ENCODE measurements around the gene CHAC2. TPM values are rescaled to one million over a fixed set of nuclear protein-coding genes. Genes with fewer than 3 reads are reported as not detected.

Gene CHAC2
- total RNA-seq, 1 experiment from 2014 or later, result 9.6 TPM

GRCh38 chr2:53811601-53812000 lies 44.0 kb downstream of the CHAC2 start (continued):
- TF ChIP-seq E2F4 (CRISPR knock-in tag; IDR thresholded peaks at IDR 0.05; ENCODE audit: borderline replicate concordance, low read depth) (no peak), RELA (CRISPR knock-in tag; IDR thresholded peaks at IDR 0.05; ENCODE audit: borderline replicate concordance) (no peak), MLX (CRISPR knock-in tag; IDR thresholded peaks at IDR 0.05) (no peak), ZNF416 (CRISPR knock-in tag; IDR thresholded peaks at IDR 0.05) (no peak), ZNF671 (CRISPR knock-in tag; IDR thresholded peaks at IDR 0.05) (no peak)

- ATAC-seq (no peak), DNase-seq (ENCODE audit: low spot score) (no peak)
- POLR2A ChIA-PET, result no interaction called here
- H3K4me1 Mint-ChIP-seq, result no peaks in the 10 kb centered on the region
- TF ChIP-seq PRDM15 (CRISPR knock-in tag; IDR thresholded peaks at IDR 0.05) (no peak), HMGA2 (CRISPR knock-in tag; IDR thresholded peaks at IDR 0.05) (no peak), GABPB1 (CRISPR knock-in tag; IDR thresholded peaks at IDR 0.05) (no peak), NR3C1 (CRISPR knock-in tag; conservative IDR thresholded peaks at IDR 0.05; ENCODE audit: low read depth) (no peak), NFYB (CRISPR knock-in tag; conservative IDR thresholded peaks at IDR 0.05; ENCODE audit: low read depth) (no peak), CDX4 (CRISPR knock-in tag; IDR thresholded peaks at IDR 0.05; ENCODE audit: borderline replicate concordance) (no peak), ATF2 (CRISPR knock-in tag; IDR thresholded peaks at IDR 0.05; ENCODE audit: borderline replicate concordance, low read depth) (no peak), EMX1 (CRISPR knock-in tag; IDR thresholded peaks at IDR 0.05) (no peak), PREB (CRISPR knock-in tag; IDR thresholded peaks at IDR 0.05; ENCODE audit: borderline replicate concordance) (no peak)
- CTCF ChIA-PET, result no interaction called here
- H3K27ac Mint-ChIP-seq, result no peak overlapping the region
- no peaks in the 10 kb centered on the region for H3K27me3 Mint-ChIP-seq (ENCODE audit: low read depth)
- no peak overlapping the region for H3K4me3 Mint-ChIP-seq
- H3K36me3 Mint-ChIP-seq, result peaks cover 45% of the 10 kb centered on the region
- H3K9me3 Mint-ChIP-seq, result no peaks in the 10 kb centered on the region
Observed at GRCh38 chr2:53813151-53813550, 45.5 kb downstream of the CHAC2 start.

- Mint-ChIP-seq H3K27me3 (ENCODE audit: low read depth) (no peaks in the 10 kb centered on the region), H3K9me3 (no peaks in the 10 kb centered on the region)
- POLR2A ChIA-PET, result interaction anchor here (0.5 kb wide), 1 partner anchor 1478 kb away, joined by 3 read pairs; no protein-coding TSS in a partner anchor
- TF ChIP-seq ZNF532 (CRISPR knock-in tag; IDR thresholded peaks at IDR 0.05; ENCODE audit: borderline replicate concordance) (no peak), MXD4 (CRISPR knock-in tag; IDR thresholded peaks at IDR 0.05; ENCODE audit: borderline replicate concordance) (no peak), ATF2 (CRISPR knock-in tag; IDR thresholded peaks at IDR 0.05; ENCODE audit: borderline replicate concordance, low read depth) (no peak), ELF4 (CRISPR knock-in tag; IDR thresholded peaks at IDR 0.05; ENCODE audit: low read depth) (no peak), NR2C2 (CRISPR knock-in tag; IDR thresholded peaks at IDR 0.05) (no peak)
Observed at GRCh38 chr2:53818854-53819435, 51.3 kb downstream of the CHAC2 start.

More at GRCh38 chr2:53818854-53819435, 51.3 kb downstream of the CHAC2 start:
- H3K4me3 Mint-ChIP-seq, result no peak overlapping the region
- CTCF ChIA-PET, result no interaction called here
- peaks cover 12% of the 10 kb centered on the region for H3K36me3 Mint-ChIP-seq
- DNase-seq (ENCODE audit: low spot score), result no peak
- no peak for ATAC-seq
- H3K4me1 Mint-ChIP-seq, result peaks cover 8% of the 10 kb centered on the region; the same call in 1 of the 2 replicates
- H3K27ac Mint-ChIP-seq, result peak overlapping the region; percentile 19; the same call in 1 of the 2 replicates
